Measurements from ENCODE around the gene EBF4. TPM values are rescaled to one million over a fixed set of nuclear protein-coding genes. Genes with fewer than 3 reads are reported as not detected.

The EBF4 gene
- total RNA-seq, 1 donor from 2014 or later: 11.4 TPM

DNA sequence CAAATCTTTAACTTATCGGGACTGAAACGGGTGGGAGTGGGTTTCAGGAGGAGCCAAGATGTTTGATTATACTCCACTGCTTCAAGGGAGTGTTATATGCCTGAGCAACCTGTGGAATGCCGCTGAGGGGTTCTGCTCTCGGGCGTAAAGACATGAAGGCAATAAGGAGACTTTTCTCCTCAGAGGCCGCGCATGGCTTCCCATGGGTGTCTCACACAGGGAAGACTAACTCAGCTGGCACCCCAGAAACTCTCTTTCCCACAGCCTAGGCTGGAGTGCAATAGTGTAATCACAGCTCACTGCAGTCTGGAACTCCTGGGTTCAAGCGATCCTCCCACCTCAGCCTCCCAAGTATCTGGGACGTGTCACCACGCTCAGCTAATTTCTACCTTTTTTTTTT lies 117.1 kb downstream of the EBF4 start:
- no peak overlapping the region for H3K4me3 Mint-ChIP-seq (ENCODE audit: unreplicated experiment)
- peaks cover 21% of the 10 kb centered on the region for H3K27me3 Mint-ChIP-seq (ENCODE audit: low read depth)
- peaks cover 13% of the 10 kb centered on the region for H3K4me1 Mint-ChIP-seq (ENCODE audit: low read depth)
- no peak for DNase-seq (ENCODE audit: low spot score)
- H3K36me3 Mint-ChIP-seq (ENCODE audit: low read depth): peaks cover 9% of the 10 kb centered on the region
- peaks cover 15% of the 10 kb centered on the region for H3K9me3 Mint-ChIP-seq (ENCODE audit: low read depth)
- no peak overlapping the region for H3K27ac Mint-ChIP-seq (ENCODE audit: unreplicated experiment)
- no peak for TF ChIP-seq CTCF (IDR thresholded peaks at IDR 0.05)

Small RNA genes within 50 kb of the gene (microRNA-seq; reads per million reads assigned to microRNA genes)
- gene MIR1292 (ENCODE audit: borderline number of aligned reads): 16.6 reads per million, percentile 32 among the genes with 10 or more reads in this experiment

Other genes starting within 250 kb of the EBF4 start
- 99.8 to 103 TPM (median 103 TPM) in 3 replicates for gene SNRPB, start 222.0 kb upstream of the EBF4 start, total RNA-seq
- gene ZNF343, start 183.9 kb upstream of the EBF4 start, total RNA-seq: 9.6 to 12.2 TPM (median 11.5 TPM) in 3 replicates
- gene TMC2, start 156.2 kb upstream of the EBF4 start, total RNA-seq: not detected in 3 replicates
- 103 to 166 TPM (median 118 TPM) in 3 replicates for gene NOP56, start 40.1 kb upstream of the EBF4 start, total RNA-seq
- gene IDH3B, start 28.6 kb upstream of the EBF4 start, total RNA-seq: 56.5 to 65.9 TPM (median 57.1 TPM) in 3 replicates
- 6.2 to 6.4 TPM (median 6.3 TPM) in 3 replicates for gene CPXM1, start 107.8 kb downstream of the EBF4 start, total RNA-seq
- gene C20orf141, start 122.2 kb downstream of the EBF4 start, total RNA-seq: not detected in 3 replicates
- not detected in 3 replicates for gene TMEM239, start 123.6 kb downstream of the EBF4 start, total RNA-seq
- gene PCED1A, start 147.9 kb downstream of the EBF4 start, total RNA-seq: 34.0 to 45.8 TPM (median 37.3 TPM) in 3 replicates
- 29.9 to 40.7 TPM (median 32.7 TPM) in 3 replicates for gene VPS16, start 148.0 kb downstream of the EBF4 start, total RNA-seq
- gene PTPRA, start 180.7 kb downstream of the EBF4 start, total RNA-seq: 54.3 to 68.4 TPM (median 54.3 TPM) in 3 replicates